HEK293 (cell line): Measurements from ENCODE around the gene MVB12A.

ENCODE experiments used
- OVOL3 ChIP-seq: fragments of 450-650 bp; formaldehyde crosslinking; IDR thresholded peaks from 2 replicates; pipeline ENCODE4 v1.5.1; 2016; ENCODE audit warnings: missing biosample characterization, missing genetic modification characterization
- RBAK ChIP-seq: fragments of 450-650 bp; formaldehyde crosslinking; IDR thresholded peaks from 2 replicates; pipeline ENCODE4 v1.5.1; 2016; ENCODE audit warnings: missing biosample characterization, missing genetic modification characterization
- TRIM28 ChIP-seq: IDR thresholded peaks from 2 replicates; pipeline ENCODE4 v1.6.1; 2011; ENCODE audit warnings: low read length, control low read depth, borderline replicate concordance
- ZNF112 ChIP-seq: fragments of 450-650 bp; formaldehyde crosslinking; IDR thresholded peaks from 2 replicates; pipeline ENCODE4 v1.5.0; 2017; ENCODE audit warnings: missing biosample characterization, missing genetic modification characterization
- ZNF132 ChIP-seq: fragments of 450-650 bp; formaldehyde crosslinking; IDR thresholded peaks from 2 replicates; pipeline ENCODE4 v1.5.1; 2017; ENCODE audit warnings: missing biosample characterization, missing genetic modification characterization, borderline replicate concordance
- ZNF155 ChIP-seq: fragments of 450-650 bp; formaldehyde crosslinking; IDR thresholded peaks from 2 replicates; pipeline ENCODE4 v1.5.1; 2016; ENCODE audit warnings: missing biosample characterization, missing genetic modification characterization
- ZNF202 ChIP-seq: fragments of 450-650 bp; formaldehyde crosslinking; IDR thresholded peaks from 2 replicates; pipeline ENCODE4 v1.5.1; 2016; ENCODE audit warnings: missing biosample characterization, missing genetic modification characterization, borderline replicate concordance
- ZNF211 ChIP-seq: fragments of 450-650 bp; formaldehyde crosslinking; IDR thresholded peaks from 2 replicates; pipeline ENCODE4 v1.5.1; 2016; ENCODE audit warnings: low read depth, missing biosample characterization, missing genetic modification characterization
- ZNF248 ChIP-seq: fragments of 450-650 bp; formaldehyde crosslinking; IDR thresholded peaks from 2 replicates; pipeline ENCODE4 v1.5.1; 2017; ENCODE audit warnings: missing biosample characterization, missing genetic modification characterization
- ZNF549 ChIP-seq: fragments of 450-650 bp; IDR thresholded peaks from 2 replicates; pipeline ENCODE4 v1.5.1; 2018; ENCODE audit warnings: missing biosample characterization, missing genetic modification characterization, mild to moderate bottlenecking, inconsistent platforms, moderate library complexity
- ZNF610 ChIP-seq: fragments of 450-650 bp; formaldehyde crosslinking; IDR thresholded peaks from 2 replicates; pipeline ENCODE4 v1.5.1; 2016; ENCODE audit warnings: missing biosample characterization, missing genetic modification characterization, borderline replicate concordance
- ZNF830 ChIP-seq: fragments of 450-650 bp; IDR thresholded peaks from 2 replicates; pipeline ENCODE4 v1.5.0; 2018; ENCODE audit warnings: missing biosample characterization, missing genetic modification characterization, low read depth, mild to moderate bottlenecking, moderate library complexity
- TF ChIP-seq, protein P1 (sequence below): fragments of 450-650 bp; formaldehyde crosslinking; IDR thresholded peaks from 2 replicates; pipeline ENCODE4 v1.5.1; 2016; ENCODE audit warnings: missing biosample characterization, missing genetic modification characterization, low read depth
- TF ChIP-seq, protein P2 (sequence below): sonication (generic); formaldehyde crosslinking; IDR thresholded peaks from 2 replicates; pipeline ENCODE4 v1.8.1; 2022; ENCODE audit warnings: mild to moderate bottlenecking, moderate library complexity, missing genetic modification reagents
- TF ChIP-seq, protein P3 (sequence below): fragments of 450-650 bp; formaldehyde crosslinking; IDR thresholded peaks from 2 replicates; pipeline ENCODE4 v1.5.1; 2016; ENCODE audit warnings: missing biosample characterization, missing genetic modification characterization
- TF ChIP-seq, protein P4 (sequence below): fragments of 450-650 bp; formaldehyde crosslinking; IDR thresholded peaks from 2 replicates; pipeline ENCODE4 v1.5.1; 2016; ENCODE audit warnings: missing biosample characterization, missing genetic modification characterization, low read depth
- TF ChIP-seq, protein P5 (sequence below): fragments of 450-650 bp; formaldehyde crosslinking; IDR thresholded peaks from 2 replicates; pipeline ENCODE4 v1.5.1; 2016; ENCODE audit warnings: missing biosample characterization, missing genetic modification characterization
- TF ChIP-seq, protein P6 (sequence below): fragments of 450-650 bp; formaldehyde crosslinking; IDR thresholded peaks from 2 replicates; pipeline ENCODE4 v1.5.1; 2016; ENCODE audit warnings: missing biosample characterization, missing genetic modification characterization

Gene MVB12A

DNA sequence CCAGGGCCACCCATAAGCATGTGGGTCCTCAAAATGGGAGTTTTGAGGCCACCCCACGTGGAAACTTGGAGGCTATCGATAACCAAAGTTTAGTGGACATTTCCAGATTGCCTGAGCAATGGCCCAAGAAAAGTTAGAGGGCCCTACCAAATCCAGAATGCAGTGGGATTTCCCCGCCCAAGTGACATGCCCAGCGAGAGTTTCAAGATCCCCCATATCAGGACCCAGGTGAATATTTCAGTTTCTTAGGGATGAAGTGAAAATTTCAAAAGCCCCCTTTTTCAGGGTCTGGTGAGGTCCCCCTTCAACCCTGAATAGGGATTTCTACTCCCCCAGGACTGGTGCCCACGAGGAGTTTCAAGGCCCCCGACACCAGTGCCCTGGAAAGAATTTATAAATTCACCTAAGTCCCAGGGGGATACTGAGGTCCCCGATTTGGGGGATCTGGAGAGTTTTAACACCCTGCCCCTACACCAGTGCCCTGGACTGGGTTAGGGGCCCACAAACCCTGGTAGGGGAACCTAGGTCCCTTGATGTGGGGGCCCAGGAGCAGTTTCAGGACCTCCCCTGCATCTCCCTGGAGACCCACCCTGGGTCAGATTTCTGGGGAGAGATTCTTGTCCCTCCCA, 15.1 kb upstream of the MVB12A start (continued):
- TF ChIP-seq ZNF549 (no peak), ZNF132 (no peak), RBAK (tag by site-specific recombination) (no peak), ZNF248 (tag by site-specific recombination) (no peak), ZNF155 (tag by site-specific recombination) (no peak), ZNF202 (tag by site-specific recombination) (no peak), ZNF211 (tag by site-specific recombination) (no peak), ZNF112 (tag by site-specific recombination) (no peak), TRIM28 (no peak), OVOL3 (no peak), ZNF610 (tag by site-specific recombination) (no peak), ZNF830 (no peak)
- TF ChIP-seq, protein P1, sequence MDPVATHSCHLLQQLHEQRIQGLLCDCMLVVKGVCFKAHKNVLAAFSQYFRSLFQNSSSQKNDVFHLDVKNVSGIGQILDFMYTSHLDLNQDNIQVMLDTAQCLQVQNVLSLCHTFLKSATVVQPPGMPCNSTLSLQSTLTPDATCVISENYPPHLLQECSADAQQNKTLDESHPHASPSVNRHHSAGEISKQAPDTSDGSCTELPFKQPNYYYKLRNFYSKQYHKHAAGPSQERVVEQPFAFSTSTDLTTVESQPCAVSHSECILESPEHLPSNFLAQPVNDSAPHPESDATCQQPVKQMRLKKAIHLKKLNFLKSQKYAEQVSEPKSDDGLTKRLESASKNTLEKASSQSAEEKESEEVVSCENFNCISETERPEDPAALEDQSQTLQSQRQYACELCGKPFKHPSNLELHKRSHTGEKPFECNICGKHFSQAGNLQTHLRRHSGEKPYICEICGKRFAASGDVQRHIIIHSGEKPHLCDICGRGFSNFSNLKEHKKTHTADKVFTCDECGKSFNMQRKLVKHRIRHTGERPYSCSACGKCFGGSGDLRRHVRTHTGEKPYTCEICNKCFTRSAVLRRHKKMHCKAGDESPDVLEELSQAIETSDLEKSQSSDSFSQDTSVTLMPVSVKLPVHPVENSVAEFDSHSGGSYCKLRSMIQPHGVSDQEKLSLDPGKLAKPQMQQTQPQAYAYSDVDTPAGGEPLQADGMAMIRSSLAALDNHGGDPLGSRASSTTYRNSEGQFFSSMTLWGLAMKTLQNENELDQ (tag by site-specific recombination) = no peak
- TF ChIP-seq, protein P2, sequence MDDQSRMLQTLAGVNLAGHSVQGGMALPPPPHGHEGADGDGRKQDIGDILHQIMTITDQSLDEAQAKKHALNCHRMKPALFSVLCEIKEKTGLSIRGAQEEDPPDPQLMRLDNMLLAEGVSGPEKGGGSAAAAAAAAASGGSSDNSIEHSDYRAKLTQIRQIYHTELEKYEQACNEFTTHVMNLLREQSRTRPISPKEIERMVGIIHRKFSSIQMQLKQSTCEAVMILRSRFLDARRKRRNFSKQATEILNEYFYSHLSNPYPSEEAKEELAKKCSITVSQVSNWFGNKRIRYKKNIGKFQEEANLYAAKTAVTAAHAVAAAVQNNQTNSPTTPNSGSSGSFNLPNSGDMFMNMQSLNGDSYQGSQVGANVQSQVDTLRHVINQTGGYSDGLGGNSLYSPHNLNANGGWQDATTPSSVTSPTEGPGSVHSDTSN = no peak
- TF ChIP-seq, protein P3, sequence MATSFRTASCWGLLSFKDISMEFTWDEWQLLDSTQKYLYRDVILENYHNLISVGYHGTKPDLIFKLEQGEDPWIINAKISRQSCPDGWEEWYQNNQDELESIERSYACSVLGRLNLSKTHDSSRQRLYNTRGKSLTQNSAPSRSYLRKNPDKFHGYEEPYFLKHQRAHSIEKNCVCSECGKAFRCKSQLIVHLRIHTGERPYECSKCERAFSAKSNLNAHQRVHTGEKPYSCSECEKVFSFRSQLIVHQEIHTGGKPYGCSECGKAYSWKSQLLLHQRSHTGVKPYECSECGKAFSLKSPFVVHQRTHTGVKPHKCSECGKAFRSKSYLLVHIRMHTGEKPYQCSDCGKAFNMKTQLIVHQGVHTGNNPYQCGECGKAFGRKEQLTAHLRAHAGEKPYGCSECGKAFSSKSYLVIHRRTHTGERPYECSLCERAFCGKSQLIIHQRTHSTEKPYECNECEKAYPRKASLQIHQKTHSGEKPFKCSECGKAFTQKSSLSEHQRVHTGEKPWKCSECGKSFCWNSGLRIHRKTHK = no peak
- TF ChIP-seq, protein P4, sequence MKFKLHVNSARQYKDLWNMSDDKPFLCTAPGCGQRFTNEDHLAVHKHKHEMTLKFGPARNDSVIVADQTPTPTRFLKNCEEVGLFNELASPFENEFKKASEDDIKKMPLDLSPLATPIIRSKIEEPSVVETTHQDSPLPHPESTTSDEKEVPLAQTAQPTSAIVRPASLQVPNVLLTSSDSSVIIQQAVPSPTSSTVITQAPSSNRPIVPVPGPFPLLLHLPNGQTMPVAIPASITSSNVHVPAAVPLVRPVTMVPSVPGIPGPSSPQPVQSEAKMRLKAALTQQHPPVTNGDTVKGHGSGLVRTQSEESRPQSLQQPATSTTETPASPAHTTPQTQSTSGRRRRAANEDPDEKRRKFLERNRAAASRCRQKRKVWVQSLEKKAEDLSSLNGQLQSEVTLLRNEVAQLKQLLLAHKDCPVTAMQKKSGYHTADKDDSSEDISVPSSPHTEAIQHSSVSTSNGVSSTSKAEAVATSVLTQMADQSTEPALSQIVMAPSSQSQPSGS (tag by site-specific recombination) = no peak
- TF ChIP-seq, protein P5, sequence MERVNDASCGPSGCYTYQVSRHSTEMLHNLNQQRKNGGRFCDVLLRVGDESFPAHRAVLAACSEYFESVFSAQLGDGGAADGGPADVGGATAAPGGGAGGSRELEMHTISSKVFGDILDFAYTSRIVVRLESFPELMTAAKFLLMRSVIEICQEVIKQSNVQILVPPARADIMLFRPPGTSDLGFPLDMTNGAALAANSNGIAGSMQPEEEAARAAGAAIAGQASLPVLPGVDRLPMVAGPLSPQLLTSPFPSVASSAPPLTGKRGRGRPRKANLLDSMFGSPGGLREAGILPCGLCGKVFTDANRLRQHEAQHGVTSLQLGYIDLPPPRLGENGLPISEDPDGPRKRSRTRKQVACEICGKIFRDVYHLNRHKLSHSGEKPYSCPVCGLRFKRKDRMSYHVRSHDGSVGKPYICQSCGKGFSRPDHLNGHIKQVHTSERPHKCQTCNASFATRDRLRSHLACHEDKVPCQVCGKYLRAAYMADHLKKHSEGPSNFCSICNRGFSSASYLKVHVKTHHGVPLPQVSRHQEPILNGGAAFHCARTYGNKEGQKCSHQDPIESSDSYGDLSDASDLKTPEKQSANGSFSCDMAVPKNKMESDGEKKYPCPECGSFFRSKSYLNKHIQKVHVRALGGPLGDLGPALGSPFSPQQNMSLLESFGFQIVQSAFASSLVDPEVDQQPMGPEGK (tag by site-specific recombination) = peak; percentile 21; the same call in 1 of the 2 replicates
- TF ChIP-seq, protein P6, sequence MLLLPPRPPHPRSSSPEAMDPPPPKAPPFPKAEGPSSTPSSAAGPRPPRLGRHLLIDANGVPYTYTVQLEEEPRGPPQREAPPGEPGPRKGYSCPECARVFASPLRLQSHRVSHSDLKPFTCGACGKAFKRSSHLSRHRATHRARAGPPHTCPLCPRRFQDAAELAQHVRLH (tag by site-specific recombination) = no peak
